NCI-H146 (cell line): ENCODE results near the gene HKDC1.

Source experiments
- DNase-seq: peaks from one replicate; lab custom pipeline; 2025; lab: John Stamatoyannopoulos, UW

The HKDC1 gene

GRCh38 chr10:69215405-69216171 lies 4.5 kb upstream of the HKDC1 start:
- DNase-seq = no peak

- no peak for DNase-seq
Measured at GRCh38 chr10:69216577-69217118, 3.5 kb upstream of the HKDC1 start.

- DNase-seq = no peak
Measured at GRCh38 chr10:69217119-69217754, 2.9 kb upstream of the HKDC1 start.

- no peak for DNase-seq
Measured at GRCh38 chr10:69218831-69219230, 1.3 kb upstream of the HKDC1 start.

GRCh38 chr10:69220507-69220906 lies 375 bp downstream of the HKDC1 start:
- DNase-seq = no peak

GRCh38 chr10:69222157-69223027 lies 2.3 kb downstream of the HKDC1 start:
- DNase-seq = no peak

GRCh38 chr10:69223028-69223342 lies 2.9 kb downstream of the HKDC1 start:
- DNase-seq = no peak

- no peak for DNase-seq
Measured at GRCh38 chr10:69224862-69225657, 4.9 kb downstream of the HKDC1 start.

- no peak for DNase-seq
Measured at GRCh38 chr10:69225681-69226080, 5.5 kb downstream of the HKDC1 start.

- DNase-seq = no peak
Measured at GRCh38 chr10:69226919-69227450, 6.9 kb downstream of the HKDC1 start.

GRCh38 chr10:69228151-69228550 lies 8.0 kb downstream of the HKDC1 start:
- no peak for DNase-seq

GRCh38 chr10:69229616-69229916 lies 9.4 kb downstream of the HKDC1 start:
- no peak for DNase-seq

GRCh38 chr10:69230128-69230527 lies 10.0 kb downstream of the HKDC1 start:
- DNase-seq = no peak

GRCh38 chr10:69232252-69232651 lies 12.1 kb downstream of the HKDC1 start:
- DNase-seq = no peak

GRCh38 chr10:69232736-69233480 lies 12.8 kb downstream of the HKDC1 start:
- no peak for DNase-seq

GRCh38 chr10:69234447-69234846 lies 14.3 kb downstream of the HKDC1 start:
- DNase-seq = no peak

- peak; percentile 57 for DNase-seq
Measured at GRCh38 chr10:69237528-69238159, 17.5 kb downstream of the HKDC1 start.

GRCh38 chr10:69239136-69239535 lies 19.0 kb downstream of the HKDC1 start:
- no peak for DNase-seq

GRCh38 chr10:69239816-69240434 lies 19.8 kb downstream of the HKDC1 start:
- no peak for DNase-seq

- DNase-seq = no peak
Measured at GRCh38 chr10:69240455-69240854, 20.3 kb downstream of the HKDC1 start.
